Effector CD8-positive, alpha-beta T cell (primary cell): ENCODE data around the gene PRODH.
A peak's percentile ranks its signal among the peaks of the same experiment; 100 is the strongest.
"Not testable (repeated sequence)": the region's sequence is repeated elsewhere in the genome, so short reads cannot be mapped to it uniquely, and the experiment has no call there.

Experiments
- DNase-seq: peaks from one replicate; lab custom pipeline; 2025; lab: John Stamatoyannopoulos, UW

The PRODH gene

GRCh38 chr22:18954303-18954989, 18.4 kb upstream of the PRODH start:
- peak; percentile 29 for DNase-seq

- DNase-seq: not testable (repeated sequence)
These were observed 17.0 kb upstream of the PRODH start for GRCh38 chr22:18953128-18953527.

- DNase-seq: no peak
These were observed 15.9 kb upstream of the PRODH start for GRCh38 chr22:18952022-18952421.

GRCh38 chr22:18950141-18950540, 14.0 kb upstream of the PRODH start:
- no peak for DNase-seq

GRCh38 chr22:18947905-18948304, 11.8 kb upstream of the PRODH start:
- DNase-seq: no peak

GRCh38 chr22:18947105-18947504, 11.0 kb upstream of the PRODH start:
- not testable (repeated sequence) for DNase-seq

GRCh38 chr22:18938691-18939090, 2.6 kb upstream of the PRODH start:
- not testable (repeated sequence) for DNase-seq

- DNase-seq: not testable (repeated sequence)
These were observed 1.4 kb downstream of the PRODH start for GRCh38 chr22:18934688-18935087.

GRCh38 chr22:18933914-18934313, 2.2 kb downstream of the PRODH start:
- no peak for DNase-seq

- no peak for DNase-seq
These were observed 4.0 kb downstream of the PRODH start for GRCh38 chr22:18931905-18932652.

- no peak for DNase-seq
These were observed 6.6 kb downstream of the PRODH start for GRCh38 chr22:18929459-18929858.

GRCh38 chr22:18927573-18927972, 8.5 kb downstream of the PRODH start:
- no peak for DNase-seq

- no peak for DNase-seq
These were observed 9.1 kb downstream of the PRODH start for GRCh38 chr22:18927020-18927419.

GRCh38 chr22:18925368-18926064, 10.6 kb downstream of the PRODH start:
- DNase-seq: no peak

- DNase-seq: not testable (repeated sequence)
These were observed 15.7 kb downstream of the PRODH start for GRCh38 chr22:18920257-18920902.

GRCh38 chr22:18917818-18918217, 18.3 kb downstream of the PRODH start:
- DNase-seq: not testable (repeated sequence)

- DNase-seq: not testable (repeated sequence)
These were observed 20.5 kb downstream of the PRODH start for GRCh38 chr22:18915550-18915949.

GRCh38 chr22:18914558-18914957, 21.5 kb downstream of the PRODH start:
- DNase-seq: not testable (repeated sequence)

- DNase-seq: not testable (repeated sequence)
These were observed 23.7 kb downstream of the PRODH start for GRCh38 chr22:18912264-18912946.

- not testable (repeated sequence) for DNase-seq
These were observed 24.6 kb downstream of the PRODH start for GRCh38 chr22:18911535-18911934.

- no peak for DNase-seq
These were observed 26.5 kb downstream of the PRODH start for GRCh38 chr22:18909556-18909955.

GRCh38 chr22:18906896-18907295, 29.2 kb downstream of the PRODH start:
- DNase-seq: no peak
